HEK293 (cell line): Measurements from ENCODE around the gene NPW.

Experiments used
- CTCF ChIA-PET: fragments of 350-600 bp; formaldehyde crosslinking; extraction: SDS; loops from one replicate; lab custom pipeline; 2021; ENCODE audit warnings: antibody characterized with exemption; lab: Yijun Ruan, JAX
- POLR2A ChIA-PET: fragments of 300-600 bp; formaldehyde crosslinking; extraction: SDS; loops from one replicate; lab custom pipeline; 2020; ENCODE audit warnings: antibody characterized with exemption, inconsistent platforms; lab: Yijun Ruan, JAX
- H3K27ac ChIP-seq: fragments of 200-500 bp; sonication (Bioruptor generic); 2 replicates; pipeline ENCODE4 v1.5.1; 2014; ENCODE audit warnings: low read depth, low read length, control low read depth, inconsistent platforms; ENCODE audit errors: extremely low read depth
- H3K36me3 ChIP-seq, 2 experiments: fragments of 200-500 bp in 1 of 2; sonication (Bioruptor generic) in 1 of 2; 1 replicate in 1 of 2; 2 replicates in 1 of 2; pipeline ENCODE4 v1.5.1; 2014 to 2017; ENCODE audit warnings: inconsistent platforms in 2 of 2, low read length in 2 of 2; ENCODE audit not compliant: control insufficient read depth in 2 of 2, insufficient read depth in 1 of 2
- H3K4me1 ChIP-seq: fragments of 200-500 bp; sonication (Bioruptor generic); 2 replicates; pipeline ENCODE4 v1.5.1; 2014; ENCODE audit warnings: mild to moderate bottlenecking, low read length, inconsistent platforms; ENCODE audit not compliant: control insufficient read depth, insufficient read depth
- H3K4me3 ChIP-seq: 2 replicates; pipeline ENCODE4 v1.5.1; 2011; ENCODE audit warnings: low read depth, mild to moderate bottlenecking, control low read depth, low read length, moderate library complexity
- H3K9me3 ChIP-seq: fragments of 200-500 bp; sonication (Bioruptor generic); 2 replicates; pipeline ENCODE4 v1.5.1; 2014; ENCODE audit warnings: low read depth, low read length, inconsistent platforms; ENCODE audit not compliant: control insufficient read depth, insufficient read depth
- KLF1 ChIP-seq: fragments of 450-650 bp; formaldehyde crosslinking; IDR thresholded peaks from 2 replicates; pipeline ENCODE4 v1.5.1; 2016; ENCODE audit warnings: missing biosample characterization, missing genetic modification characterization
- KLF16 ChIP-seq: fragments of 450-650 bp; formaldehyde crosslinking; IDR thresholded peaks from 2 replicates; pipeline ENCODE4 v1.5.1; 2017; ENCODE audit warnings: missing biosample characterization, missing genetic modification characterization
- KLF17 ChIP-seq: fragments of 450-650 bp; formaldehyde crosslinking; IDR thresholded peaks from 2 replicates; pipeline ENCODE4 v1.5.1; 2016; ENCODE audit warnings: missing biosample characterization, missing genetic modification characterization
- KLF7 ChIP-seq: fragments of 450-650 bp; formaldehyde crosslinking; IDR thresholded peaks from 2 replicates; pipeline ENCODE4 v1.5.1; 2016; ENCODE audit warnings: missing biosample characterization, missing genetic modification characterization, borderline replicate concordance
- KLF8 ChIP-seq: fragments of 450-650 bp; formaldehyde crosslinking; IDR thresholded peaks from 2 replicates; pipeline ENCODE4 v1.5.1; 2016; ENCODE audit warnings: missing biosample characterization, missing genetic modification characterization
- KLF9 ChIP-seq: fragments of 450-650 bp; formaldehyde crosslinking; IDR thresholded peaks from 2 replicates; pipeline ENCODE4 v1.5.1; 2016; ENCODE audit warnings: missing biosample characterization, missing genetic modification characterization, low read depth
- ZBTB1 ChIP-seq: fragments of 450-650 bp; formaldehyde crosslinking; IDR thresholded peaks from 2 replicates; pipeline ENCODE4 v1.5.1; 2016; ENCODE audit warnings: missing biosample characterization, missing genetic modification characterization
- ZBTB10 ChIP-seq: fragments of 450-650 bp; formaldehyde crosslinking; IDR thresholded peaks from 2 replicates; pipeline ENCODE4 v1.5.1; 2016; ENCODE audit warnings: missing biosample characterization, missing genetic modification characterization
- ZBTB11 ChIP-seq: fragments of 450-650 bp; formaldehyde crosslinking; conservative IDR thresholded peaks from 2 replicates; pipeline ENCODE4 v1.5.1; 2016; ENCODE audit warnings: low read depth, missing biosample characterization, missing genetic modification characterization
- ZNF146 ChIP-seq: fragments of 450-650 bp; formaldehyde crosslinking; IDR thresholded peaks from 2 replicates; pipeline ENCODE4 v1.5.1; 2016; ENCODE audit warnings: missing biosample characterization, missing genetic modification characterization
- ZNF155 ChIP-seq: fragments of 450-650 bp; formaldehyde crosslinking; IDR thresholded peaks from 2 replicates; pipeline ENCODE4 v1.5.1; 2016; ENCODE audit warnings: missing biosample characterization, missing genetic modification characterization
- ZNF19 ChIP-seq: fragments of 450-650 bp; formaldehyde crosslinking; IDR thresholded peaks from 2 replicates; pipeline ENCODE4; 2016; ENCODE audit warnings: missing biosample characterization, missing genetic modification characterization, low read depth
- ZNF239 ChIP-seq: fragments of 450-650 bp; formaldehyde crosslinking; IDR thresholded peaks from 2 replicates; pipeline ENCODE4 v1.5.1; 2016; ENCODE audit warnings: missing biosample characterization, missing genetic modification characterization
- ZNF311 ChIP-seq: fragments of 450-650 bp; formaldehyde crosslinking; IDR thresholded peaks from 2 replicates; pipeline ENCODE4 v1.5.1; 2017; ENCODE audit warnings: missing biosample characterization, missing genetic modification characterization, borderline replicate concordance
- ZNF341 ChIP-seq: fragments of 450-650 bp; formaldehyde crosslinking; IDR thresholded peaks from 2 replicates; pipeline ENCODE4; 2016; ENCODE audit warnings: low read depth, missing biosample characterization, missing genetic modification characterization
- ZNF37A ChIP-seq: fragments of 450-650 bp; IDR thresholded peaks from 2 replicates; pipeline ENCODE4 v1.5.1; 2018; ENCODE audit warnings: missing biosample characterization, missing genetic modification characterization
- ZNF426 ChIP-seq: fragments of 450-650 bp; formaldehyde crosslinking; IDR thresholded peaks from 2 replicates; pipeline ENCODE4 v1.5.1; 2017; ENCODE audit warnings: missing biosample characterization, missing genetic modification characterization, mild to moderate bottlenecking, inconsistent platforms, moderate library complexity
- ZNF621 ChIP-seq: fragments of 450-650 bp; formaldehyde crosslinking; IDR thresholded peaks from 2 replicates; pipeline ENCODE4 v1.5.1; 2017; ENCODE audit warnings: missing biosample characterization, missing genetic modification characterization
- ZSCAN30 ChIP-seq: fragments of 450-650 bp; IDR thresholded peaks from 2 replicates; pipeline ENCODE4 v1.5.1; 2018; ENCODE audit warnings: missing biosample characterization, mild to moderate bottlenecking, missing genetic modification characterization, moderate library complexity
- ZXDB ChIP-seq: fragments of 450-650 bp; formaldehyde crosslinking; IDR thresholded peaks from 2 replicates; pipeline ENCODE4 v1.5.1; 2016; ENCODE audit warnings: missing biosample characterization, missing genetic modification characterization

Gene NPW

GRCh38 chr16:1977875-1978268, 41.7 kb upstream of the NPW start (continued):
- TF ChIP-seq ZBTB11 (tag by site-specific recombination): no peak
- TF ChIP-seq ZNF19 (tag by site-specific recombination): no peak

GRCh38 chr16:1978476-1979120, 41.0 kb upstream of the NPW start:
- POLR2A ChIA-PET: interaction anchor here (0.6 to 10.1 kb wide), 4 partner anchors 13 to 196 kb away, joined by 3 to 76 read pairs (median 6); partner anchors contain the start of genes NUBP2, RPS2 and SPSB3
- no peak overlapping the region for H3K4me3 ChIP-seq
- H3K36me3 ChIP-seq: peaks cover 0 to 59% of the 10 kb centered on the region in 2 experiments; a peak in 1 of 3 replicates
- peaks cover 4% of the 10 kb centered on the region; the same call in 1 of the 2 replicates for H3K4me1 ChIP-seq
- CTCF ChIA-PET: interaction anchor here (0.6 to 0.7 kb wide), 2 partner anchors 8 to 114 kb away, joined by 3 to 6 read pairs; no protein-coding TSS in a partner anchor
- TF ChIP-seq ZNF426 (tag by site-specific recombination): no peak
- TF ChIP-seq KLF7 (tag by site-specific recombination): no peak
- TF ChIP-seq ZNF341: 0 out of 2 replicates have a peak, but pooled peaks have one; percentile 16
- peak; percentile 38 for TF ChIP-seq KLF8
- no peak for TF ChIP-seq ZNF311 (tag by site-specific recombination)
- TF ChIP-seq KLF9 (tag by site-specific recombination): peak; percentile 50
- no peaks in the 10 kb centered on the region for H3K9me3 ChIP-seq
- H3K27ac ChIP-seq: no peak overlapping the region

- peaks cover 4% of the 10 kb centered on the region; the same call in 1 of the 2 replicates for H3K4me1 ChIP-seq
- H3K9me3 ChIP-seq: no peaks in the 10 kb centered on the region
- H3K27ac ChIP-seq: no peak overlapping the region
- peak overlapping the region; percentile 7; the same call in 1 of the 2 replicates for H3K4me3 ChIP-seq
- H3K36me3 ChIP-seq: peaks cover 0 to 54% of the 10 kb centered on the region in 2 experiments; a peak in 1 of 3 replicates
- CTCF ChIA-PET: interaction anchor here (0.6 to 0.7 kb wide), 2 partner anchors 8 to 115 kb away, joined by 3 to 6 read pairs; no protein-coding TSS in a partner anchor
- no peak for TF ChIP-seq ZNF37A (tag by site-specific recombination)
- no peak for TF ChIP-seq ZXDB (tag by site-specific recombination)
- peak; percentile 32; the same call in 1 of the 2 replicates for TF ChIP-seq KLF8
- TF ChIP-seq ZBTB10 (tag by site-specific recombination): no peak
- TF ChIP-seq ZNF155 (tag by site-specific recombination): no peak
- no peak for TF ChIP-seq KLF17
- no peak for TF ChIP-seq ZNF146 (tag by site-specific recombination)
- TF ChIP-seq ZSCAN30 (tag by site-specific recombination): no peak
- no peak for TF ChIP-seq KLF16 (tag by site-specific recombination)
- no peak for TF ChIP-seq ZNF621 (tag by site-specific recombination)
- no peak for TF ChIP-seq ZBTB1 (tag by site-specific recombination)
- peak; percentile 16; the same call in 1 of the 2 replicates for TF ChIP-seq KLF1 (tag by site-specific recombination)
- TF ChIP-seq ZNF239 (tag by site-specific recombination): no peak
- TF ChIP-seq, all 188 proteins: peak for 2
- POLR2A ChIA-PET: interaction anchor here (0.6 to 10.1 kb wide), 5 partner anchors 14 to 197 kb away, joined by 3 to 76 read pairs (median 4); partner anchors contain the start of genes MSRB1, NUBP2, RPS2 and SPSB3
Observed at GRCh38 chr16:1979271-1980029, 40.1 kb upstream of the NPW start.
